ENCODE data around the gene PGRMC1.
"Not testable (repeated sequence)": the region's sequence is repeated elsewhere in the genome, so short reads cannot be mapped to it uniquely, and the experiment has no call there.

Gene PGRMC1

DNA sequence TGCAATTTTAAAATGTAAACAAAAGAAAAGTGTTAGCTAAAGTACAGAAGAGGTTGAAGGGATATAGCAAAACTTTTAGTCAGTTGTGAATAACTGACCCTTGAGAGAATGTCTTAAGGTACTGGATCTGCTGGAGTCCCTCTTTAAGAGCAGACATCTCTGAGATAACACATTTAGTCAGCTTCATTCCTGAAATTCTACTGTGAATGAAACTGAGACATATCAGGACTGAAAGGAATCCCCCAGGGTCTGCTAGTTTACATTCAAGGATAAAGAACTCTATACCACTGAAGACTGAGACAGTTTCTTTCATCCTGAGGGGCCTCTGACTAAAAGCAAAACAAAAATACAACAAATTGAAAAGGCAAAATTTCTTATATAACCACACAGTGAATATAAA lies 54.4 kb downstream of the PGRMC1 start:
- TF ChIP-seq, protein P1, sequence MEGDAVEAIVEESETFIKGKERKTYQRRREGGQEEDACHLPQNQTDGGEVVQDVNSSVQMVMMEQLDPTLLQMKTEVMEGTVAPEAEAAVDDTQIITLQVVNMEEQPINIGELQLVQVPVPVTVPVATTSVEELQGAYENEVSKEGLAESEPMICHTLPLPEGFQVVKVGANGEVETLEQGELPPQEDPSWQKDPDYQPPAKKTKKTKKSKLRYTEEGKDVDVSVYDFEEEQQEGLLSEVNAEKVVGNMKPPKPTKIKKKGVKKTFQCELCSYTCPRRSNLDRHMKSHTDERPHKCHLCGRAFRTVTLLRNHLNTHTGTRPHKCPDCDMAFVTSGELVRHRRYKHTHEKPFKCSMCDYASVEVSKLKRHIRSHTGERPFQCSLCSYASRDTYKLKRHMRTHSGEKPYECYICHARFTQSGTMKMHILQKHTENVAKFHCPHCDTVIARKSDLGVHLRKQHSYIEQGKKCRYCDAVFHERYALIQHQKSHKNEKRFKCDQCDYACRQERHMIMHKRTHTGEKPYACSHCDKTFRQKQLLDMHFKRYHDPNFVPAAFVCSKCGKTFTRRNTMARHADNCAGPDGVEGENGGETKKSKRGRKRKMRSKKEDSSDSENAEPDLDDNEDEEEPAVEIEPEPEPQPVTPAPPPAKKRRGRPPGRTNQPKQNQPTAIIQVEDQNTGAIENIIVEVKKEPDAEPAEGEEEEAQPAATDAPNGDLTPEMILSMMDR (IDR thresholded peaks at IDR 0.05; ENCODE audit: borderline replicate concordance, insufficient read depth, low read depth, low read length): no peak
- no peak overlapping the region for H3K4me3 ChIP-seq (ENCODE audit: low read depth, low read length)

- H3K4me3 ChIP-seq (ENCODE audit: low read depth, low read length): not testable (repeated sequence)
Observed at GRCh38 chrX:119291246-119291645, 55.2 kb downstream of the PGRMC1 start.

- TF ChIP-seq, protein P1 (IDR thresholded peaks at IDR 0.05; ENCODE audit: borderline replicate concordance, insufficient read depth, low read depth, low read length): no peak
- H3K4me3 ChIP-seq (ENCODE audit: low read depth, low read length): no peak overlapping the region
Observed at GRCh38 chrX:119292445-119292844, 56.4 kb downstream of the PGRMC1 start.

Measured in GM12875 (cell line).